K562 (cell line): Measurements from ENCODE around the gene DPP4. TPM values are rescaled to one million over a fixed set of nuclear protein-coding genes. Genes with fewer than 3 reads are reported as not detected.

ENCODE experiments used
- ATAC-seq: fragments of 200-7000 bp; cut with Tn5 transposase; 3 replicates; pipeline ENCODE4 v1.9.1; 2020; ENCODE audit warnings: moderate library complexity
- BruUV-seq: library from RNA; stranded (reverse); fragments of 400-500 nt; replicated peaks from 2 replicates; lab custom pipeline; 2021; lab: Mats Ljungman, UMichigan
- CTCF ChIA-PET: fragments of 300-600 bp; formaldehyde crosslinking; extraction: SDS; loops from one replicate; lab custom pipeline; 2021; ENCODE audit warnings: low intra/inter-chr PET ratio; lab: Yijun Ruan, JAX
- POLR2A ChIA-PET: fragments of 300-600, 350-650 bp; sonication (Branson Sonifier 250); formaldehyde crosslinking; extraction: SDS; loops from one replicate; lab custom pipeline; 2021; ENCODE audit warnings: antibody characterized with exemption, inconsistent platforms; lab: Yijun Ruan, JAX
- DNase-seq, 4 experiments: peaks; one replicate each; pipeline versions ENCODE4 v3.0.0 to v3.0.0-alpha.2; 2011 to 2018; ENCODE audit warnings: low spot score in 3 of 4, mixed read lengths in 3 of 4; ENCODE audit errors: extremely low read depth in 1 of 4
- FAIRE-seq: peaks from 2 replicates; lab custom pipeline; 2011; peaks lifted over from hg19 to GRCh38; lab: Jason Lieb, UNC
- H2AFZ ChIP-seq: 2 replicates; pipeline ENCODE4 v1.6.0; 2011; ENCODE audit warnings: low read depth, low read length, control low read depth, inconsistent platforms
- H3K27ac ChIP-seq: fragments of 200-600 bp; 3 replicates; pipeline ENCODE4 v1.8.0; 2011; ENCODE audit warnings: low read depth, mild to moderate bottlenecking, control low read depth, inconsistent platforms, low read length, moderate library complexity, mixed read lengths; ENCODE audit errors: extremely low read depth
- H3K27me3 ChIP-seq, 2 experiments: fragments of 300-600 bp in 1 of 2; 2 replicates in 1 of 2; 3 replicates in 1 of 2; pipeline versions ENCODE4 v1.6.0 to v1.8.0; 2011; ENCODE audit warnings: inconsistent platforms in 2 of 2, low read length in 2 of 2, mild to moderate bottlenecking in 1 of 2, mixed read lengths in 1 of 2, moderate library complexity in 1 of 2; ENCODE audit not compliant: control insufficient read depth in 2 of 2, insufficient read depth in 2 of 2
- H3K36me3 ChIP-seq: fragments of 300-600 bp; 3 replicates; pipeline ENCODE4 v1.8.0; 2011; ENCODE audit warnings: mild to moderate bottlenecking, low read length, inconsistent platforms; ENCODE audit not compliant: control insufficient read depth, insufficient read depth
- H3K4me1 ChIP-seq, 2 experiments: fragments of 200-600 bp in 1 of 2; replicated peaks in 1 of 2; 2 replicates in 1 of 2; 3 replicates in 1 of 2; pipeline versions ENCODE4 v1.5.1 to v1.8.0; 2011; ENCODE audit warnings: inconsistent platforms in 2 of 2, low read length in 2 of 2, mild to moderate bottlenecking in 1 of 2, mixed read lengths in 1 of 2, moderate library complexity in 1 of 2; ENCODE audit not compliant: control insufficient read depth in 2 of 2, insufficient read depth in 2 of 2
- H3K4me2 ChIP-seq: 2 replicates; pipeline ENCODE4 v1.6.1; 2011; ENCODE audit warnings: low read length, control low read depth, inconsistent platforms, mixed read lengths; ENCODE audit not compliant: insufficient read depth
- H3K4me3 ChIP-seq: fragments of 200-600 bp; sonication (generic), shearing (Covaris generic); 2 replicates; pipeline ENCODE4 v1.5.1; 2016; ENCODE audit warnings: control low read depth, inconsistent platforms
- H3K79me2 ChIP-seq: fragments of 200-600 bp; 3 replicates; pipeline ENCODE4 v1.8.0; 2011; ENCODE audit warnings: low read length, inconsistent platforms; ENCODE audit not compliant: control insufficient read depth, insufficient read depth
- H3K9ac ChIP-seq, 2 experiments: 2 replicates each; pipeline versions ENCODE4 v1.6.0 to v1.6.1; 2011; ENCODE audit warnings: low read depth in 2 of 2, low read length in 2 of 2, control low read depth in 1 of 2, inconsistent platforms in 1 of 2, mild to moderate bottlenecking in 1 of 2, mixed read lengths in 1 of 2; ENCODE audit not compliant: insufficient read depth in 1 of 2
- H3K9me1 ChIP-seq: one replicate; pipeline ENCODE4 v1.6.0; 2011; ENCODE audit warnings: inconsistent platforms, mild to moderate bottlenecking, low read length, moderate library complexity; ENCODE audit not compliant: control insufficient read depth, insufficient read depth
- H3K9me3 ChIP-seq: replicated peaks from 2 replicates; pipeline ENCODE4 v1.5.1; 2011; ENCODE audit warnings: low read depth, low read length, inconsistent platforms; ENCODE audit not compliant: control insufficient read depth, insufficient read depth
- H4K20me1 ChIP-seq: replicated peaks from 2 replicates; pipeline ENCODE4 v1.6.1; 2011; ENCODE audit warnings: low read length, inconsistent platforms, mixed read lengths; ENCODE audit not compliant: control insufficient read depth, insufficient read depth
- CEBPZ ChIP-seq: fragments of 150-350 bp; IDR thresholded peaks from 2 replicates; pipeline ENCODE4 v1.6.1; 2014; ENCODE audit warnings: low read depth, mild to moderate bottlenecking, low read length, borderline replicate concordance
- GABPB2 ChIP-seq: fragments of 250-450 bp; sonication (Bioruptor Pico); conservative IDR thresholded peaks from 2 replicates; pipeline ENCODE4 v1.5.1; 2021; ENCODE audit warnings: mild to moderate bottlenecking
- L3MBTL2 ChIP-seq: fragments of 450-650 bp; IDR thresholded peaks from 2 replicates; pipeline ENCODE4 v1.6.1; 2016; ENCODE audit warnings: mild to moderate bottlenecking, moderate library complexity
- NCOA1 ChIP-seq: fragments of 450-650 bp; IDR thresholded peaks from 2 replicates; pipeline ENCODE4 v1.6.1; 2016; ENCODE audit warnings: low read depth
- NFIC ChIP-seq: fragments of 450-650 bp; IDR thresholded peaks from 2 replicates; pipeline ENCODE4 v1.6.1; 2017; ENCODE audit warnings: mild to moderate bottlenecking, inconsistent platforms
- PKNOX1 ChIP-seq: fragments of 450-650 bp; IDR thresholded peaks from 2 replicates; pipeline ENCODE4 v1.6.1; 2016
- ZBTB11 ChIP-seq, 3 experiments: fragments of 200-800 bp in 1 of 3; fragments of 250-450 bp in 1 of 3; fragments of 450-650 bp in 1 of 3; sonication (Bioruptor Pico) in 1 of 3; sonication (Bioruptor generic) in 1 of 3; formaldehyde crosslinking in 1 of 3; IDR thresholded peaks; 2 replicates each; pipeline versions ENCODE4 v1.6.1 to v1.8.0; 2016 to 2022; ENCODE audit warnings: mild to moderate bottlenecking in 2 of 3, missing genetic modification characterization in 2 of 3, missing compliant biosample characterization in 1 of 3, moderate library complexity in 1 of 3
- ZNF143 ChIP-seq: sonication (generic); formaldehyde crosslinking; IDR thresholded peaks from 2 replicates; pipeline ENCODE4 v1.9.0; 2022; ENCODE audit warnings: mild to moderate bottlenecking, missing genetic modification reagents
- ZNF444 ChIP-seq: fragments of 250-450 bp; sonication (Bioruptor Pico); IDR thresholded peaks from 2 replicates; pipeline ENCODE4 v1.4.0; 2020; ENCODE audit warnings: mild to moderate bottlenecking, moderate library complexity
- ZNF766 ChIP-seq: fragments of 200-800 bp; sonication (Bioruptor generic); conservative IDR thresholded peaks from 2 replicates; pipeline ENCODE4 v1.6.1; 2016; ENCODE audit warnings: missing genetic modification characterization, missing compliant biosample characterization
- WGBS: fragments of 100-300 bp; shearing (Covaris generic); methylation state at CpG from one replicate; pipeline ENCODE4 v1.1.6; 2016; ENCODE audit warnings: low coverage, mixed read lengths; ENCODE audit not compliant: insufficient coverage; ENCODE audit errors: missing lambda C conversion rate; 5-methylcytosine and 5-hydroxymethylcytosine counted together
- in situ Hi-C: fragments of 300-500 bp; cut with MboI; formaldehyde crosslinking; loops from 4 replicates; pipeline ENCODE4 v1.15.0; 2018; ENCODE audit warnings: inconsistent platforms, mixed read lengths
- intact Hi-C: fragments of 100-400 bp; cut with micrococcal nuclease; formaldehyde crosslinking; loops from 2 replicates; pipeline ENCODE4 v1.14.2; 2022
- polyA plus RNA-seq, 8 experiments: library from polyadenylated mRNA; depleted of rRNA in 4 of 8; stranded (reverse) in 5 of 8; unstranded in 3 of 8; fragments of >200 nt; fragmentation: Nextera tagmentation in 2 of 8; fragmentation: Illumina TruSeq in 1 of 8; extraction: Ambion mirVana in 2 of 8; extraction: Trizol in 1 of 8; gene quantifications; 2 replicates each; pipeline versions ENCODE4 v1.2.1 to v1.2.3, GENCODE V29; 2011 to 2014; ENCODE audit warnings: inconsistent platforms in 1 of 8, missing spikeins in 1 of 8
- total RNA-seq, 7 experiments: library from RNA; depleted of rRNA in 6 of 7; stranded (reverse); fragments of >200 nt in 6 of 7; fragmentation: Illumina TruSeq in 2 of 7; extraction: Trizol in 2 of 7; gene quantifications; 2 replicates each; pipeline versions ENCODE4 v1.2.1 to v1.2.3, GENCODE V29; 2011 to 2021; ENCODE audit warnings: low replicate concordance in 1 of 7

The DPP4 gene
- total and polyA plus RNA-seq, 9 of the 15 experiments (the other 6 are each of a cell fraction or from before 2014, with no cell fraction given) = 0.11 TPM; not detected in 8

- Histone ChIP-seq H3K27ac (no peak overlapping the region), H3K36me3 (no peaks in the 10 kb centered on the region), H3K4me3 (no peak overlapping the region), H3K4me2 (no peak overlapping the region), H3K9me3 (no peaks in the 10 kb centered on the region; the same call in 1 of the 2 replicates), H4K20me1 (no peaks in the 10 kb centered on the region), H3K9ac (no peak overlapping the region), H2AFZ (no peak overlapping the region), H3K79me2 (no peaks in the 10 kb centered on the region), H3K4me1 (no peaks in the 10 kb centered on the region), H3K9me1 (no peaks in the 10 kb centered on the region), H3K27me3 (no peaks in the 10 kb centered on the region)
- in situ Hi-C loops (no loop called here), intact Hi-C loops (no loop called here)
- WGBS = 0% methylated on average over 1 of the region's 1 CpG
- ChIA-PET CTCF (no interaction called here), POLR2A (interaction anchor here (0.9 kb wide), 1 partner anchor 19 kb away, joined by 3 read pairs; no protein-coding TSS in a partner anchor)
- no peak for FAIRE-seq
- DNase-seq = no peak
- no peak for ATAC-seq
- no TSS peak for BruUV-seq
- no peak for TF ChIP-seq CEBPZ
- no peak for TF ChIP-seq GABPB2 (CRISPR knock-in tag)
- no peak for TF ChIP-seq L3MBTL2
- TF ChIP-seq ZNF143 = no peak
- TF ChIP-seq NCOA1 = no peak
- no peak for TF ChIP-seq ZNF444 (CRISPR knock-in tag)
- TF ChIP-seq PKNOX1 = no peak
- no peak for TF ChIP-seq ZBTB11 (CRISPR knock-in tag; IDR thresholded peaks at IDR 0.05)
- TF ChIP-seq ZNF766 (CRISPR knock-in tag) = no peak
- TF ChIP-seq NFIC = no peak
Observed at GRCh38 chr2:161969159-161969558, 104.9 kb downstream of the DPP4 start.
